ENCODE results near the gene COA1.
"Not testable (repeated sequence)": the region's sequence is repeated elsewhere in the genome, so short reads cannot be mapped to it uniquely, and the experiment has no call there.

DNA sequence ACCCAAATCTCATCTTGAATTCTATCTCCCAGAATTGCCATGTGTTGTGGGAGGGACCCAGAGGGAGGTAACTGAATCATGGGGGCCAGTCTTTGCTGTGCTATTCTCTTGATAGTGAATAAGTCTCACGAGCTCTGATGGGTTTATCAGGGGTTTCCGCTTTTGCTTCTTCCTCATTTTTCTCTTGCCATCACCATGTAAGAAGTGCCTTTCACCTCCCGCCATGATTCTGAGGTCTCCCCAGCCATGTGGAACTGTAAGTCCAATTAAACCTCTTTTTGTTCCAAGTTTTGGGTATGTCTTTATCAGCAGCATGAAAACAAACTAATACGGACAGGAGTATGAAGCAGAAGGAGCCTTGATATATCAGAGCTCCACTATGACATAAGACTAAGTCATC, 41.5 kb downstream of the COA1 start:
- TF ChIP-seq, protein P1, sequence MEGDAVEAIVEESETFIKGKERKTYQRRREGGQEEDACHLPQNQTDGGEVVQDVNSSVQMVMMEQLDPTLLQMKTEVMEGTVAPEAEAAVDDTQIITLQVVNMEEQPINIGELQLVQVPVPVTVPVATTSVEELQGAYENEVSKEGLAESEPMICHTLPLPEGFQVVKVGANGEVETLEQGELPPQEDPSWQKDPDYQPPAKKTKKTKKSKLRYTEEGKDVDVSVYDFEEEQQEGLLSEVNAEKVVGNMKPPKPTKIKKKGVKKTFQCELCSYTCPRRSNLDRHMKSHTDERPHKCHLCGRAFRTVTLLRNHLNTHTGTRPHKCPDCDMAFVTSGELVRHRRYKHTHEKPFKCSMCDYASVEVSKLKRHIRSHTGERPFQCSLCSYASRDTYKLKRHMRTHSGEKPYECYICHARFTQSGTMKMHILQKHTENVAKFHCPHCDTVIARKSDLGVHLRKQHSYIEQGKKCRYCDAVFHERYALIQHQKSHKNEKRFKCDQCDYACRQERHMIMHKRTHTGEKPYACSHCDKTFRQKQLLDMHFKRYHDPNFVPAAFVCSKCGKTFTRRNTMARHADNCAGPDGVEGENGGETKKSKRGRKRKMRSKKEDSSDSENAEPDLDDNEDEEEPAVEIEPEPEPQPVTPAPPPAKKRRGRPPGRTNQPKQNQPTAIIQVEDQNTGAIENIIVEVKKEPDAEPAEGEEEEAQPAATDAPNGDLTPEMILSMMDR (IDR thresholded peaks at IDR 0.05), result not testable (repeated sequence)
- TF ChIP-seq POLR2A (IDR thresholded peaks at IDR 0.05), result not testable (repeated sequence)

Data from lower leg skin (tissue), 3 donors.